HFFc6 (cell line): ENCODE results near the gene SMIM15. TPM values are rescaled to one million over a fixed set of nuclear protein-coding genes. Genes with fewer than 3 reads are reported as not detected.
A peak's percentile ranks its signal among the peaks of the same experiment; 100 is the strongest.

Experiments used
- DNase-seq: peaks from one replicate; pipeline ENCODE4 v3.0.0-alpha.2; 2018
- H3K27ac Mint-ChIP-seq: 2 replicates; pipeline ENCODE4 v1.8.0; 2020; ENCODE audit warnings: mild to moderate bottlenecking, mixed read lengths
- H3K27me3 Mint-ChIP-seq: 2 replicates; pipeline ENCODE4 v1.8.0; 2021; ENCODE audit warnings: mild to moderate bottlenecking, moderate library complexity, mixed read lengths; ENCODE audit not compliant: insufficient read depth
- H3K36me3 Mint-ChIP-seq: 2 replicates; pipeline ENCODE4 v1.8.0; 2021; ENCODE audit warnings: low read depth, mixed read lengths
- H3K4me1 Mint-ChIP-seq: 2 replicates; pipeline ENCODE4 v1.8.0; 2020; ENCODE audit warnings: low read depth, mixed read lengths
- H3K4me3 Mint-ChIP-seq: 2 replicates; pipeline ENCODE4 v1.8.0; 2020; ENCODE audit warnings: mild to moderate bottlenecking, moderate library complexity, mixed read lengths
- H3K9me3 Mint-ChIP-seq: 2 replicates; pipeline ENCODE4 v1.8.0; 2020; ENCODE audit warnings: mild to moderate bottlenecking, mixed read lengths
- total RNA-seq, 6 experiments: library from RNA; stranded (reverse); fragmentation: NEBNext Ultra II Directional; extraction: Animal tissue kit (Norgen Biotek cat#: 25700); gene quantifications; 2 replicates in 1 of 6; 3 replicates in 5 of 6; pipeline ENCODE4 v1.2.3, GENCODE V29; 2021
- TF ChIP-seq, protein P1 (sequence below): fragments of 200-600 bp; sonication (generic); IDR thresholded peaks from 2 replicates; pipeline ENCODE4 v1.5.0; 2021; ENCODE audit warnings: antibody characterized with exemption, mild to moderate bottlenecking

Gene SMIM15
- total RNA-seq, 6 experiments from 2014 or later = 62.6 to 76.8 (median 68.6) TPM

DNA sequence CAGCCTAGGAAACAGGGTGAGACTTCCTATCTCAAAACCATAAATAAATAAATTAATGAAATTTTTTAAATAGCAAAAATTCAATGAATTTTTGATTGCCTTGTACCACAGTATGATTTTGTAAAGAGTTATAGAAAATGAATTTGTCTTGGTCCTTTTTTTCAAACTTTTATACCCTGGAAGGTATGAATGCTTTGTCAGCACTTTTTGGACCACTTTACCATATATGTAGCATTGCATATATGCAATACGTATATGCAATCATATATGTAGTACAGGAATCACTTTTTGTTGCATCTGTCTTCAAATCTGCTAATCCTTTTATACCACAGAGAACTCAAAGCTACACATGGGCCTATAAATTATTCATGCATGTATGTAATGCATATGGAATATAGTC, 9.2 kb upstream of the SMIM15 start:
- TF ChIP-seq, protein P1, sequence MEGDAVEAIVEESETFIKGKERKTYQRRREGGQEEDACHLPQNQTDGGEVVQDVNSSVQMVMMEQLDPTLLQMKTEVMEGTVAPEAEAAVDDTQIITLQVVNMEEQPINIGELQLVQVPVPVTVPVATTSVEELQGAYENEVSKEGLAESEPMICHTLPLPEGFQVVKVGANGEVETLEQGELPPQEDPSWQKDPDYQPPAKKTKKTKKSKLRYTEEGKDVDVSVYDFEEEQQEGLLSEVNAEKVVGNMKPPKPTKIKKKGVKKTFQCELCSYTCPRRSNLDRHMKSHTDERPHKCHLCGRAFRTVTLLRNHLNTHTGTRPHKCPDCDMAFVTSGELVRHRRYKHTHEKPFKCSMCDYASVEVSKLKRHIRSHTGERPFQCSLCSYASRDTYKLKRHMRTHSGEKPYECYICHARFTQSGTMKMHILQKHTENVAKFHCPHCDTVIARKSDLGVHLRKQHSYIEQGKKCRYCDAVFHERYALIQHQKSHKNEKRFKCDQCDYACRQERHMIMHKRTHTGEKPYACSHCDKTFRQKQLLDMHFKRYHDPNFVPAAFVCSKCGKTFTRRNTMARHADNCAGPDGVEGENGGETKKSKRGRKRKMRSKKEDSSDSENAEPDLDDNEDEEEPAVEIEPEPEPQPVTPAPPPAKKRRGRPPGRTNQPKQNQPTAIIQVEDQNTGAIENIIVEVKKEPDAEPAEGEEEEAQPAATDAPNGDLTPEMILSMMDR = no peak
- no peaks in the 10 kb centered on the region for H3K9me3 Mint-ChIP-seq
- no peak overlapping the region for H3K27ac Mint-ChIP-seq
- H3K4me1 Mint-ChIP-seq = no peaks in the 10 kb centered on the region
- H3K27me3 Mint-ChIP-seq = no peaks in the 10 kb centered on the region
- DNase-seq = no peak
- H3K4me3 Mint-ChIP-seq = no peak overlapping the region
- no peaks in the 10 kb centered on the region for H3K36me3 Mint-ChIP-seq

DNA sequence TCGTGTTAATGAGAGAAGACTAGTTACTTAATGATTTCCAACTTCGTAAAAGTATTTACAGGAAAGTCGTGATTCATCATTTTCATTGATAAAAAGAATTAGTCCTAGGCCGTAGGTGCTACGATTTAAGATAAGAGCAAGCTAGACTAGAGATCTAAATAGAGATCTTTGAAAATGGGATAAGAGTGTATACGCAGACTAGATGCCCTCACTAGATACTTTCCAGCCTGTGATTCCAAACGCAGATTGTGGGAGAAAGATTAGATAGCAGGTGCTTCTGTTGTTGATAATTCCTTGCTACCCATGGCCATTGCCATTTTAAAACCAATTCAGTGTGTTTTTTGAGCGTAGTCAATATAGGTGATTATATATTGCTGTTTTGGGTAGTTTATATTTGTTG, 6.7 kb upstream of the SMIM15 start:
- Mint-ChIP-seq H3K4me3 (no peak overlapping the region), H3K27ac (no peak overlapping the region), H3K9me3 (no peaks in the 10 kb centered on the region), H3K27me3 (no peaks in the 10 kb centered on the region; the same call in 1 of the 2 replicates), H3K36me3 (no peaks in the 10 kb centered on the region), H3K4me1 (peaks cover 4% of the 10 kb centered on the region; the same call in 1 of the 2 replicates)
- DNase-seq = no peak
- TF ChIP-seq, protein P1 = no peak

DNA sequence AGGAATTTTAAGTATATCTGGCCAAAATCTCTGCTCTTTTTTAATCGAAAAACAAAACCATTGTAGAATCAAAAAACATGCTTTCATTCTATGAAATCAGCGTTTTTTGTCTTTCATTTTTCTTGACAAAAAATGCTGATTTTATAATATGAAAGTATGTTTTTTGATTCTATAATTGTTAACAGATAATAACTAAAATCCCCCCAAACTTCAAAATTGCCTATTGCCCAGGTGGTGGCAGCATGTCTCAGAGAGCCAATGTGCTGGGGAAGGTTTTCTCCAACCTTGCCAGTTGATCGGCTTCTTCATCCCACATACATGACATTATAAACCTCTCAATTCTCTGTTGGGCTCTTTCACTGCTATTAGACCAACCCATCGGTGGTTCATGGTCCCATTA, 5.1 kb upstream of the SMIM15 start:
- DNase-seq = no peak
- Mint-ChIP-seq H3K4me1 (peaks cover 18% of the 10 kb centered on the region), H3K4me3 (no peak overlapping the region), H3K27ac (no peak overlapping the region), H3K9me3 (no peaks in the 10 kb centered on the region), H3K36me3 (peaks cover 11% of the 10 kb centered on the region), H3K27me3 (no peaks in the 10 kb centered on the region; the same call in 1 of the 2 replicates)
- TF ChIP-seq, protein P1 = peak; percentile 56

DNA sequence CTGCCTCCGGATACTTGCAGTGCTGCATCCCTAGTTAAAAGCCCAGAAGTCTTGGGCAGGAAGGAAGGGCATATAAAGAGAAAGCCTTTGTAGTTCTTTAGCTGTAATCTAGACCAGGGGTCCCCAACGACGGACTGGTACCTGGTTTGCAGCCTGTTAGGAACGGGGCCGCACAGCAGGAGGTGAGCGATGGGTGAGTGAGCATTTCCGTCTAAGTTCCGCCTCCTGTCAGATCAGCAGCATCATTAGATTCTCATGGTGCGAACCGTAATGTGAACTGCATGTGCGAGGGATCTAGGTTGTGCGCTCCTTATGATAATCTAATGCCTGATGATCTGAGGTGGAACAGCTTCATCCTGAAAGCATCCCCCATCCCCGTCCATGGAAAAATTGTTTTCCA, 1.6 kb upstream of the SMIM15 start:
- no peaks in the 10 kb centered on the region; the same call in 1 of the 2 replicates for H3K27me3 Mint-ChIP-seq
- TF ChIP-seq, protein P1 = no peak
- DNase-seq = no peak
- H3K4me3 Mint-ChIP-seq = peak overlapping the region; percentile 97
- H3K27ac Mint-ChIP-seq = peak overlapping the region; percentile 96; the same call in 1 of the 2 replicates
- peaks cover 39% of the 10 kb centered on the region for H3K36me3 Mint-ChIP-seq
- H3K4me1 Mint-ChIP-seq = peaks cover 41% of the 10 kb centered on the region
- no peaks in the 10 kb centered on the region for H3K9me3 Mint-ChIP-seq

DNA sequence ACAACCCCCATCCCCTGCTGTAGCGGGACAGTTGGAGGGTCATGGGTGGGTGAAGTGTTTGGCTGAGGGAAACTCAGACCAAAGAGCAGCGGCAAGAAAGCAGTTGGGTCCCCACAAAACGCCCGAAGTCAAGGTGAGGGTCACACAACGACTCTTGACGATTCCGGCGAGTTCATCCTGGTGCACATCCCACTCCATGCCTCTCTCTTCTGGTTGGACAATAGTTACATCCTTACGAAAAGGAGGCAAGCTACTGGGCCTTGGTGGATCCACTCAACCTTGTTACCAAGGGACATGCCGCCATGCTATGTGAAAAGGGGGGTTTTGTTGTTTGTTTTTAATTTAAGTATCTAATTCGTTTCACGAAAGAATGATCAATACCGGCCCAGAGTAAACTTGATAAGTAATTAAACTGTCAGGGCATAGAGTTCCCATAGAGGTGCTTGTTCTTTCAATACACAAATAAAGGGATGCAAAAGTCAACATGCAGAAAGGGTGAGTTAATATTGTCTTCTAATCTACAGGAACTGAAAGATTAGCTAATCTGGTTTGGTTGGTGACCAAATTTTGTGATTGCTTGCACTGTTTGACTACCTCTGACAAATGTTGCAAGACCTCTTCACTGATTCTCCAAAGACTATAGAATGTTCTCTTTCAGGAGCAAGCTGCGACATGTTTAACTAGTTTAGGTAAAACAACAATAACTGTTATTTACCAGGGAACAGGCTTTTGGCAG, 732 bp upstream of the SMIM15 start:
- Mint-ChIP-seq H3K27me3 (no peaks in the 10 kb centered on the region; the same call in 1 of the 2 replicates), H3K4me1 (peaks cover 45% of the 10 kb centered on the region), H3K4me3 (peak overlapping the region; percentile 97), H3K36me3 (peaks cover 47% of the 10 kb centered on the region), H3K27ac (peak overlapping the region; percentile 96), H3K9me3 (no peaks in the 10 kb centered on the region)
- TF ChIP-seq, protein P1 = no peak
- peak; percentile 16 for DNase-seq
